Astrocyte (in vitro differentiated cells and primary cell): ENCODE results near the gene LSMEM2. TPM values are rescaled to one million over a fixed set of nuclear protein-coding genes. Genes with fewer than 3 reads are reported as not detected.

Experiments used
- DNase-seq: peaks from one replicate; pipeline ENCODE4 v3.0.0-alpha.2; 2010; ENCODE audit warnings: low read depth
- FAIRE-seq: peaks from 2 replicates; lab custom pipeline; 2011; peaks lifted over from hg19 to GRCh38; lab: Jason Lieb, UNC
- H2AFZ ChIP-seq: 2 replicates; pipeline ENCODE4 v1.6.0; 2012; ENCODE audit warnings: low read depth, low read length, inconsistent platforms
- H3K27ac ChIP-seq: 2 replicates; pipeline ENCODE4 v1.5.1; 2011; ENCODE audit warnings: low read depth, low read length, inconsistent platforms
- H3K27me3 ChIP-seq: 2 replicates; pipeline ENCODE4 v1.6.0; 2011; ENCODE audit warnings: low read length, inconsistent platforms; ENCODE audit not compliant: insufficient read depth
- H3K36me3 ChIP-seq: 2 replicates; pipeline ENCODE4 v1.5.1; 2011; ENCODE audit warnings: low read length, inconsistent platforms; ENCODE audit not compliant: insufficient read depth
- H3K4me1 ChIP-seq: 2 replicates; pipeline ENCODE4 v1.5.1; 2011; ENCODE audit warnings: low read length, inconsistent platforms; ENCODE audit not compliant: insufficient read depth
- H3K4me2 ChIP-seq: 2 replicates; pipeline ENCODE4 v1.6.0; 2012; ENCODE audit warnings: low read length, inconsistent platforms
- H3K4me3 ChIP-seq: 2 replicates; pipeline ENCODE4 v1.5.1; 2011; ENCODE audit warnings: low read depth, mild to moderate bottlenecking, low read length, inconsistent platforms; ENCODE audit not compliant: insufficient read depth
- H3K79me2 ChIP-seq: 2 replicates; pipeline ENCODE4 v1.6.0; 2012; ENCODE audit warnings: mild to moderate bottlenecking, low read length, inconsistent platforms; ENCODE audit not compliant: insufficient read depth
- H3K9ac ChIP-seq: 2 replicates; pipeline ENCODE4 v1.6.0; 2012; ENCODE audit warnings: mild to moderate bottlenecking, low read length, inconsistent platforms
- H3K9me3 ChIP-seq: 2 replicates; pipeline ENCODE4 v1.5.1; 2012; ENCODE audit warnings: low read depth, mild to moderate bottlenecking, low read length, inconsistent platforms; ENCODE audit not compliant: insufficient read depth
- H4K20me1 ChIP-seq: 2 replicates; pipeline ENCODE4 v1.6.0; 2012; ENCODE audit warnings: low read length, inconsistent platforms; ENCODE audit not compliant: insufficient read depth
- H3K27ac Mint-ChIP-seq: one replicate; pipeline ENCODE4 v1.8.0; 2021; ENCODE audit warnings: mild to moderate bottlenecking, mixed read lengths; ENCODE audit not compliant: unreplicated experiment
- H3K27me3 Mint-ChIP-seq: one replicate; pipeline ENCODE4 v1.8.0; 2021; ENCODE audit warnings: low read depth, mixed read lengths; ENCODE audit not compliant: unreplicated experiment
- H3K36me3 Mint-ChIP-seq: one replicate; pipeline ENCODE4 v1.8.0; 2021; ENCODE audit warnings: low read depth, mixed read lengths; ENCODE audit not compliant: unreplicated experiment
- H3K4me1 Mint-ChIP-seq: one replicate; pipeline ENCODE4 v1.8.0; 2021; ENCODE audit warnings: low read depth, mixed read lengths; ENCODE audit not compliant: unreplicated experiment
- H3K4me3 Mint-ChIP-seq: one replicate; pipeline ENCODE4 v1.8.0; 2021; ENCODE audit warnings: mild to moderate bottlenecking, moderate library complexity, mixed read lengths; ENCODE audit not compliant: unreplicated experiment
- H3K9me3 Mint-ChIP-seq: one replicate; pipeline ENCODE4 v1.8.0; 2021; ENCODE audit warnings: mild to moderate bottlenecking, mixed read lengths; ENCODE audit not compliant: unreplicated experiment
- EZH2 ChIP-seq: IDR thresholded peaks from 2 replicates; pipeline ENCODE4 v1.6.1; 2012; ENCODE audit warnings: mild to moderate bottlenecking, low read length, inconsistent platforms; ENCODE audit not compliant: insufficient read depth
- total RNA-seq: library from RNA; stranded (reverse); gene quantifications from 2 replicates; pipeline ENCODE4 v1.2.1, GENCODE V29; 2021
- TF ChIP-seq, protein P1 (sequence below): IDR thresholded peaks from 2 replicates; pipeline ENCODE4 v1.5.1; 2011; ENCODE audit warnings: low read depth, mild to moderate bottlenecking, inconsistent platforms, low read length, moderate library complexity; ENCODE audit not compliant: insufficient read depth

Gene LSMEM2
- total RNA-seq, 1 donor from 2014 or later, result 0.30 TPM

DNA sequence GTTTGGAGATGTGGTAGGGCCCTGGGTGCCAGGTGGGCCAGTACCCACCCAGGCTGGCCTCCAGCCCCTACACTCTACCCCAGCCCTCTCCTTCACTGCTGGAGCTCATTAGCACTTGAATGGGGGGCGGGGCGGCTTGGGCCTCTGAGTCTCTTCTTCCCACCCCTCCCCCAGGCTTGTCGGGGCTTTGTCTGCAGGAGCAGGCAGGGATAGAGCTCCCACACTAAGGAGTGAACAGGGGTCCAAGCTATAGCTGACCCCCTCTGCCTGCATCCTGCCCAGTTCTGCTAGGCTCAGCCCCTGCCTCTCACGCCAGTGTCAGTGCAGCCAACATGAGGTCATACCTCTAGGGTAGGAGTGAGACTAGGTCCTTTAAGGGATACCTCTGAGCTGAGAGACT lies 37.7 kb upstream of the LSMEM2 start:
- peak overlapping the region; percentile 75 for H3K4me3 Mint-ChIP-seq
- peaks cover 41% of the 10 kb centered on the region for H3K4me1 Mint-ChIP-seq
- H3K27ac ChIP-seq, result no peak overlapping the region
- no peaks in the 10 kb centered on the region for H3K27me3 ChIP-seq
- H2AFZ ChIP-seq, result no peak overlapping the region
- no peaks in the 10 kb centered on the region for H3K9me3 ChIP-seq
- H3K36me3 Mint-ChIP-seq, result peaks cover 10% of the 10 kb centered on the region
- DNase-seq (no peak), FAIRE-seq (no peak)
- TF ChIP-seq, protein P1, sequence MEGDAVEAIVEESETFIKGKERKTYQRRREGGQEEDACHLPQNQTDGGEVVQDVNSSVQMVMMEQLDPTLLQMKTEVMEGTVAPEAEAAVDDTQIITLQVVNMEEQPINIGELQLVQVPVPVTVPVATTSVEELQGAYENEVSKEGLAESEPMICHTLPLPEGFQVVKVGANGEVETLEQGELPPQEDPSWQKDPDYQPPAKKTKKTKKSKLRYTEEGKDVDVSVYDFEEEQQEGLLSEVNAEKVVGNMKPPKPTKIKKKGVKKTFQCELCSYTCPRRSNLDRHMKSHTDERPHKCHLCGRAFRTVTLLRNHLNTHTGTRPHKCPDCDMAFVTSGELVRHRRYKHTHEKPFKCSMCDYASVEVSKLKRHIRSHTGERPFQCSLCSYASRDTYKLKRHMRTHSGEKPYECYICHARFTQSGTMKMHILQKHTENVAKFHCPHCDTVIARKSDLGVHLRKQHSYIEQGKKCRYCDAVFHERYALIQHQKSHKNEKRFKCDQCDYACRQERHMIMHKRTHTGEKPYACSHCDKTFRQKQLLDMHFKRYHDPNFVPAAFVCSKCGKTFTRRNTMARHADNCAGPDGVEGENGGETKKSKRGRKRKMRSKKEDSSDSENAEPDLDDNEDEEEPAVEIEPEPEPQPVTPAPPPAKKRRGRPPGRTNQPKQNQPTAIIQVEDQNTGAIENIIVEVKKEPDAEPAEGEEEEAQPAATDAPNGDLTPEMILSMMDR, result no peak
- peaks cover 99% of the 10 kb centered on the region for H3K79me2 ChIP-seq
- H3K4me1 ChIP-seq, result peaks cover 61% of the 10 kb centered on the region
- H3K36me3 ChIP-seq, result peaks cover 3% of the 10 kb centered on the region
- H4K20me1 ChIP-seq, result peaks cover 79% of the 10 kb centered on the region
- H3K27me3 Mint-ChIP-seq, result no peaks in the 10 kb centered on the region
- H3K9ac ChIP-seq, result peak overlapping the region; percentile 5
- peak overlapping the region; percentile 59 for H3K27ac Mint-ChIP-seq
- H3K4me2 ChIP-seq, result peak overlapping the region; percentile 33
- H3K9me3 Mint-ChIP-seq, result no peaks in the 10 kb centered on the region
- no peak overlapping the region for H3K4me3 ChIP-seq

DNA sequence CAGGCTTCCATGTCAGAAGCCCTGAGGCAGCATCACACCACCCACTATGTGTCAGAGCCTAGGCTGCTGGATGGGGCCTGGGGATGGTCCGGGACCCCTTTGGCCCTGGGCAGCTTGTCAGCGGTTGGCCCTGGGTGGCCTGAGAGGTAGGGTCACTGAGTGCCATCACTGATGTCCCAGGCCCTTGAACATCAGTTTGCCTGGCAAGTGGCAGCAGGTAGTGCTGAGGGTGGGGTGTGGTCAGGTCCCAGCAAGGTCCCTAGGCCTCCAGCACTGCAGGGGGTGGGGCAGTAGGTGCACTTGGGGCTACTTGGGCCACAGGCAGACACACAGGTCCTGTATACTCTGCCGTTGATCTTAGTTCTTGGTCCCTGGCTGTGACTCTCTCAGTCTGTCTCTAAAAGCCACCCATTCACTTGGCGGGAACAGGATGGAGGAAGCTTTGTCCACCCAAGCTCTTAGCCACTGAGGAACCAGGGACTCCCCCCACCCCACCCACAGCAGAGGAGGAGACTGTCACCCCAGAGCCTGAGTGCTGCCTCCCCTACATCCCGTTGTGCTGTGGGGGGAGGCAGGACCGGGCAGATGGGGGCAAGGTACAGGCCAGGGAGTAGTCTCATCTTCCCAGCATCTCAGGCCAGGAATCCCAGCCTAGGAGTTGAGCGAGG lies 37.0 kb upstream of the LSMEM2 start:
- Histone ChIP-seq H3K27me3 (no peaks in the 10 kb centered on the region), H3K79me2 (peaks cover 93% of the 10 kb centered on the region), H3K27ac (peak overlapping the region; percentile 19), H3K36me3 (peaks cover 3% of the 10 kb centered on the region), H3K4me1 (peaks cover 68% of the 10 kb centered on the region), H2AFZ (no peak overlapping the region), H3K9me3 (no peaks in the 10 kb centered on the region), H3K4me2 (peak overlapping the region; percentile 33), H4K20me1 (peaks cover 73% of the 10 kb centered on the region), H3K4me3 (no peak overlapping the region), H3K9ac (peak overlapping the region; percentile 5)
- Mint-ChIP-seq H3K27ac (no peak overlapping the region), H3K27me3 (no peaks in the 10 kb centered on the region), H3K9me3 (no peaks in the 10 kb centered on the region), H3K36me3 (peaks cover 8% of the 10 kb centered on the region), H3K4me3 (peak overlapping the region; percentile 75), H3K4me1 (peaks cover 44% of the 10 kb centered on the region)
- TF ChIP-seq, protein P1, result no peak
- no peak for TF ChIP-seq EZH2
- DNase-seq (no peak), FAIRE-seq (no peak)

DNA sequence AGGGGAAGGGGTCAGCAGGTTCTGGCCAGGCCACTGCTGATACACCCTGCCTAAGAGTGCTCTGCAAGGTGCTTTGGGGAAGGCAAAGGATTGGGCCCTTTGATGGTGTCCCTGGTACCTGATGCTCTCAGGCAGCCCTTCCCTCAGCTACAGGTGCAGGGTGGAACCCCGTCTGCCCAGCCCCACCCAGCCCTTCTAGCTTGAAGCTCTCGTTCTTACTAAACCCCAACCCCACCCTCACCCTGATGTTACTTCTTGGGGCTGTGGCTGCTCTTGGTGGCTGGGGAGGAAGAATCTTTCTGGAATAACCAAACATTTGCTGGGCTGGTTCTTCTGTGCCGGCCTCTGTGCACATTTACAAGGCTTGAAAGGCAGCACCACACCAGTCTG lies 36.5 kb upstream of the LSMEM2 start:
- peaks cover 73% of the 10 kb centered on the region for H4K20me1 ChIP-seq
- Mint-ChIP-seq H3K27me3 (no peaks in the 10 kb centered on the region), H3K9me3 (no peaks in the 10 kb centered on the region), H3K36me3 (peaks cover 7% of the 10 kb centered on the region), H3K27ac (no peak overlapping the region), H3K4me3 (peak overlapping the region; percentile 24), H3K4me1 (peaks cover 49% of the 10 kb centered on the region)
- TF ChIP-seq, protein P1, result no peak
- TF ChIP-seq EZH2, result no peak
- peaks cover 73% of the 10 kb centered on the region for H3K4me1 ChIP-seq
- peaks cover 3% of the 10 kb centered on the region for H3K36me3 ChIP-seq
- peaks cover 93% of the 10 kb centered on the region for H3K79me2 ChIP-seq
- no peak overlapping the region for H2AFZ ChIP-seq
- H3K4me3 ChIP-seq, result no peak overlapping the region
- no peaks in the 10 kb centered on the region for H3K27me3 ChIP-seq
- peak overlapping the region; percentile 64 for H3K9ac ChIP-seq
- DNase-seq (no peak), FAIRE-seq (no peak)
- H3K9me3 ChIP-seq, result no peaks in the 10 kb centered on the region
- peak overlapping the region; percentile 79 for H3K27ac ChIP-seq
- H3K4me2 ChIP-seq, result peak overlapping the region; percentile 68
